ENCODE results near the gene OR6C74. TPM values are rescaled to one million over a fixed set of nuclear protein-coding genes. Genes with fewer than 3 reads are reported as not detected.

Gene OR6C74
- total RNA-seq, 6 experiments from 2014 or later: not detected

- no peak for ATAC-seq
- 22% methylated on average over 2 of the region's 2 CpGs for WGBS (ENCODE audit: insufficient coverage, low coverage, low lambda C conversion rate, missing lambda C conversion rate)
Measured at GRCh38 chr12:55289999-55290398, 45.6 kb downstream of the OR6C74 start.

More at GRCh38 chr12:55289999-55290398, 45.6 kb downstream of the OR6C74 start:
- H3K4me3 ChIP-seq: no peak overlapping the region
- TF ChIP-seq CTCF (IDR thresholded peaks at IDR 0.05): no peak
- TF ChIP-seq POLR2A (IDR thresholded peaks at IDR 0.05): no peak
- H3K9me3 ChIP-seq: no peaks in the 10 kb centered on the region
- H3K36me3 ChIP-seq: no peaks in the 10 kb centered on the region
- no peak overlapping the region for H3K27ac ChIP-seq
- no peak for DNase-seq
- no peaks in the 10 kb centered on the region for H3K27me3 ChIP-seq
- H3K4me1 ChIP-seq: no peaks in the 10 kb centered on the region
- intact Hi-C loops (cut with DNase I): no loop called here

Other genes starting within 250 kb of the OR6C74 start
- not detected for gene NEUROD4, start 224.6 kb upstream of the OR6C74 start, total RNA-seq
- not detected for gene OR9K2, start 118.2 kb upstream of the OR6C74 start, total RNA-seq
- not detected for gene OR10A7, start 23.6 kb upstream of the OR6C74 start, total RNA-seq
- not detected for gene OR6C6, start 52.0 kb downstream of the OR6C74 start, total RNA-seq
- not detected for gene OR6C1, start 69.7 kb downstream of the OR6C74 start, total RNA-seq
- gene OR6C3, start 86.1 kb downstream of the OR6C74 start, total RNA-seq: not detected
- not detected for gene OR6C75, start 118.4 kb downstream of the OR6C74 start, total RNA-seq
- not detected for gene OR6C65, start 155.9 kb downstream of the OR6C74 start, total RNA-seq
- not detected for gene OR6C76, start 181.6 kb downstream of the OR6C74 start, total RNA-seq
- gene OR6C2, start 199.5 kb downstream of the OR6C74 start, total RNA-seq: not detected
- not detected for gene OR6C70, start 225.5 kb downstream of the OR6C74 start, total RNA-seq
- gene OR6C68, start 247.8 kb downstream of the OR6C74 start, total RNA-seq: not detected